OCI-LY3 (cell line): Measurements from ENCODE around the gene MYL6.

ENCODE experiments used
- EZH2phosphoT487 ChIP-seq: fragments of 200-600 bp; shearing (Covaris generic); IDR thresholded peaks from 2 replicates; pipeline ENCODE4 v1.6.1; 2018; ENCODE audit warnings: antibody characterized with exemption, mixed run types, low read depth
- TF ChIP-seq, protein P1 (sequence below): fragments of 200-600, 300-600 bp; sonication (generic); IDR thresholded peaks from 2 replicates; pipeline ENCODE4 v1.5.1; 2014; ENCODE audit warnings: antibody characterized with exemption, low read length, low read depth

DNA sequence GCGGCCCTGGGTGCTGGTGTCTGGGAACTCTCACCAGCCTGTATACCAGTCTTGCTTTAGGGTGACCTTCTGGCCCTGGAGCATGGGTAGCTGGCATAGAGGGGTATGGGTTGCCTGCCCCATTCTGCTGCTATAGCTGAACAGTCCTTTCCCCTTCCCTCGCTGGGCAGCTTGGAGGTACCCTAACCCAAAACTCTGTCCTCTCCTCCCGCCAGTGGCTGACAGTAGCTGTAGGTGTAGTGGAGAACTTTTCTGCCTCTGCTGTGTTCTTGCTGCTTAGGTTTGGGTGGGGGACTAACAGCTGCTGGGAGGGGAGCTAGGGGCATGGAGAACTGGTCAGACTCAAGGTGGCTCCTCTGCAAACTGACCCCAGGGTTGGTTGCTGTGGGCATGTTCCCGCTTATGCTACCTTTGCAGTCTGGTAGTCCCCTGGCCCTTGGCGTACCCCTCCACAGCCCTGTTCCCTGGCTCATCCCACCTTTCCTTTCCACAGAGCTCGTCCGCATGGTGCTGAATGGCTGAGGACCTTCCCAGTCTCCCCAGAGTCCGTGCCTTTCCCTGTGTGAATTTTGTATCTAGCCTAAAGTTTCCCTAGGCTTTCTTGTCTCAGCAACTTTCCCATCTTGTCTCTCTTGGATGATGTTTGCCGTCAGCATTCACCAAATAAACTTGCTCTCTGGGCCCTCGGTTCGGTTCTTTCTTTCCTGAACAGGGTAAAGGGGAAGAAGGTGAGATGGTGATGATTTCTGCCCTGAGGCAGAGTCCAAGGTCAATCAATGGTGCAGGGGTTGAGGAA lies 2.9 kb downstream of the MYL6 start:
- TF ChIP-seq, protein P1, sequence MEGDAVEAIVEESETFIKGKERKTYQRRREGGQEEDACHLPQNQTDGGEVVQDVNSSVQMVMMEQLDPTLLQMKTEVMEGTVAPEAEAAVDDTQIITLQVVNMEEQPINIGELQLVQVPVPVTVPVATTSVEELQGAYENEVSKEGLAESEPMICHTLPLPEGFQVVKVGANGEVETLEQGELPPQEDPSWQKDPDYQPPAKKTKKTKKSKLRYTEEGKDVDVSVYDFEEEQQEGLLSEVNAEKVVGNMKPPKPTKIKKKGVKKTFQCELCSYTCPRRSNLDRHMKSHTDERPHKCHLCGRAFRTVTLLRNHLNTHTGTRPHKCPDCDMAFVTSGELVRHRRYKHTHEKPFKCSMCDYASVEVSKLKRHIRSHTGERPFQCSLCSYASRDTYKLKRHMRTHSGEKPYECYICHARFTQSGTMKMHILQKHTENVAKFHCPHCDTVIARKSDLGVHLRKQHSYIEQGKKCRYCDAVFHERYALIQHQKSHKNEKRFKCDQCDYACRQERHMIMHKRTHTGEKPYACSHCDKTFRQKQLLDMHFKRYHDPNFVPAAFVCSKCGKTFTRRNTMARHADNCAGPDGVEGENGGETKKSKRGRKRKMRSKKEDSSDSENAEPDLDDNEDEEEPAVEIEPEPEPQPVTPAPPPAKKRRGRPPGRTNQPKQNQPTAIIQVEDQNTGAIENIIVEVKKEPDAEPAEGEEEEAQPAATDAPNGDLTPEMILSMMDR, result no peak
- TF ChIP-seq EZH2phosphoT487, result no peak
